ENCODE data around the gene ZC3H6.

- TF ChIP-seq EZH2 (optimal IDR thresholded peaks at IDR 0.05; ENCODE audit: low read depth, low read length) = no peak
- TF ChIP-seq CTCF (IDR thresholded peaks at IDR 0.05; ENCODE audit: low read length) = no peak
These were observed 35.5 kb downstream of the ZC3H6 start for GRCh38 chr2:112310906-112311305.
